HG03139 (cell line): Measurements from ENCODE around the gene TRMT2A.

Experiments used
- ATAC-seq: cut with Tn5 transposase; IDR thresholded peaks from one replicate; pipeline ENCODE4 v1.9.1; 2021; ENCODE audit not compliant: unreplicated experiment

The TRMT2A gene

GRCh38 chr22:20123366-20124082 lies 6.5 kb upstream of the TRMT2A start:
- ATAC-seq = no peak

DNA sequence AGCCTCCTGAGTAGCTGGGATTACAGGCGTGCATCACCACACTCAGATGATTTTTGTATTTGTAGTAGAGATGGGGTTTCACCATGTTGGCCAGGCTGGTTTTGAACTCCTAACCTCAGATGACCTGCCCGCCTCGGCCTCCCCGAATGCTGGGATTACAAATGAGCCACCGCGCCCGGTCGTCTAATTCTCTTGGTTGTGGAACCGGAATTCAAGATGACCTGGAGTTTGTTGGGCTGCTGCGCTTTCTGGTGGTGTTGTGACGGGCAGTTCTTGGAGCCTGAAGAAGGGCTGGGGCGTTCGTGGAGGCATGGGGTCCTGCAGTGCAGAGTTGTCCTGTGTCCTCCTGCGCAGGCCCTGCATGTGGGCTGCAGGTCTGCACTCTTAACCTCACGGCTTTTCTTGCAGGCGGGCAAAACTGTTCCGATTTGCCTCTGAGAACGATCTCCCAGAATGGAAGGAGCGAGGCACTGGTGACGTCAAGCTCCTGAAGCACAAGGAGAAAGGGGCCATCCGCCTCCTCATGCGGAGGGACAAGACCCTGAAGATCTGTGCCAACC lies 4.9 kb upstream of the TRMT2A start:
- no peak for ATAC-seq

DNA sequence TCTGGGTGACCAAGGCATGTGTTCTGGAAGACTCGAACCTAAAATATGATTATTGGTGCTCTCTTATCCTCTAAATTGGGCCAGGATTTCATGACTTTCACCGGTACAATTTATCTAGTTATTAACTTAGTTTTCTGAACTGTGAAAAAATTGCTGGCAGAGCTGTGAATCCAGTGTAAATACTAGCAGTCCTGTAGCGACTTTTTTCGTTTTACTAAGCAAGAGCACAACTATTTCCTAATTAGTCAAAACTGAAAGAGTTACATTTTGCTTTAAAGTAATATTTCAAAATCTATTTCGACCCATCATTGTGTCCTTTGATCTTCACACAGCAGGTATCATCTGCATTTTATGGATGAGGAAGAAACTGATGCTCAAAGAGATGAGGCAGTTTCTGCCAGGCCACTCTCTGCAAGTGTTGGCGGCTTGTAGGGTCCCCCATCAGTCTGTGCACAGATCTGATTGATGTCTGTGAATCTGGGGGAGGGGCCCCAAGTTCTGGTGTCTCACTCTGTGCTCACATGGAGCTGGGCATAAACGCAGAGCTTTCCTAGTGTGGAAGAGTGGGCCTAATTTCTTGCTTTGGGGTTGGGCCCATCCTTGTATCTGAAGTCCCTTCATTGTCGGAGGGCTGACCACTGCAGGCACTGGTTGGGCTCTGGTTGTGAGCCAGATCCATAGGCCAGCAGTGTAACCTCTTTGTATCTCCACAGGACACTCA lies 1.4 kb upstream of the TRMT2A start:
- ATAC-seq = no peak

DNA sequence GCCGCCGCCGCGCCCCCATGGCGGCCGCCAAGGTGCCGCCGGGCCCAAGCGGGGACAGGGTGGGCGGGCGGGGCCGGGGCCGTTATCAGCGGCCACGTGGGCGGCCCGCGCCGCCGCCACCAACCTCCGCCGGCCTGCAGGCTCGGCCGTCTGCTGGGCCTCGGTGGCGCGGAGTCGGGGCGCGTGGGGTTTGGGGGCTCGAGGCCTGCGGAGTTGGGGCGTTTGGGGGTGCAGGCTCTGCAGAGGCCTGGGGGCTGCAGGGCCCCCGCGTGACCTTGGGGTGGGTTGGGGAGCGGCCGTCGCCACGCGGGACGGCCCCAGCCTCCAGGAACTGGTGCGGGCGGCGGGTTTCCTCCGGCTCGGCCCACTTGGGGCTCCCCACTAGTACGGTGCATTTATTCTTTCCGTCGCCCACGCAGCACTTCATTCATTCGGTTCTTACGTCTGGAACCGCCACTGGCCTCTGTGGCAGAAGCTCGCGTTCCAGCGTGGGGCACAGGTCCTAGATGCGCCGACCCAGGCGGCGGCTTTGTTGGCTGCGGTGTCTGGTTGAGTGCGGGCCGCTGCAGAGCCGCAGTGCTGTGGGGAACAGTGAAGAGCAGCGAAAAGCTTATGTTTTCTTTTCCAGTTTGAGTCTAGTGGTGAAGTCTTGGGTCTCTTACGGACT lies 740 bp upstream of the TRMT2A start:
- peak; percentile 23 for ATAC-seq

DNA sequence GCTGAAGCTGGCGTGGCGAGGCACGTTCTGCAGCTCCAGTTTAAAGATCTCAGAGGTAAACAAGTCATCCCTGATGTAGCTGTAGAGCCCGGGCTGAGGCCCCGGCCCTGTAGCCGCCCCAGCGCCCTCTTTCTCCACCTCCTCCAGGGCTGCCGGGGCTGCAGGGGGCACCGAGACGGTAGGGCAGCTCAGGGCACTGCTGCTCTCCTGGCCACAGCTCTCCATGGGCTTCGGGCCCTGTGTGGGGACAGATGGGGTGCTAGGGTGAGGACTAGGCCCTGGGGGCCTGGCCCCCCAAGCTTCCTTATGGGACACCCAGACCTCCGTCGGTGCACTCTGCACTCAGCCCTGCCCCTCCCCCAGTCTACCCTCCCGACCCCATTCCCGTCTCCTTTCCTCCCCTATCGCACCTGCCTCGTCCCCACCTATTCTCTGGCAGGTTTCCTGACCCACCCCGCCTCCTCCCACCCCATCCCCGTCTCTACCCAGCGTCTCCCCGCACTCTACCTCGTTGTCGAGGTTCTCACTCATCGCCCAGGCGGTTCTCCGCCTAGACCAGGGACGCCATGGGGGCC lies 563 bp downstream of the TRMT2A start:
- ATAC-seq = no peak

DNA sequence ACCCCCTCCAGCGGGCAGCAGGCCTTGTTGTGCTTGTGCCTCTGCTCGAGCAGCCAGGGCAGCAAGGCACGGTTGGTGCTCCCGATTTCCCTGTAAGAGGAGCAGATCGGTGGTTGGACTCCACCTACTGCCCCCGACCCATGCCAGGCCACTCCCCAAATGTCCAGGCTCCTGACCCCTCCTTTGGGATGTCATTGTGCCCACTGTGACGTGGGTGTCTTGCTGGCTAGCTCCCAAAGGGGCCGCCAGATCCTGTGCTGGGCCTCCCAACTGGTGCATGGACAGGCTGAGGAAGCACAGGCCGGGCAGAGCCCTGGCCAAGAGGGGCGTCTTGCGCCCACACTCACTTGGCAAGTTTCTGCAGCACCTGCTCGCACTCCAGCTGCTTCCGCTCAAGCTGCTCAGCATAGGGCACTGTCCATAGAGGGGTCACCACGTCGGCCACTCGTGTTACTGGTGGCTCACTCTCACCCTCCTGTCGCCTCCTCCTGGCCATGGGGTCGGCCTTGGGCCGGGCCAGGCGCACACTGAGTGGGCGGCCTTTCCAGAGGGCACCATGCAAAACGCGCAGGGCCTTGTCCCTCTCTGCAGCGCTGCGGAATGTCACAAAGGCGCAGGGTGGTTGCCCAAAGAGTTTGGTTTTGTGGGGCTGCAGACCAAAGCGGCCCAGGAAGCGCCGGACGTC lies 1.2 kb downstream of the TRMT2A start, which contains the start of gene RANBP1:
Gene RANBP1 (plus strand): TSS at position 414 of the 685 bp plus-strand sequence. CDS start 81 bp downstream, at position 495.
- no peak for ATAC-seq

DNA sequence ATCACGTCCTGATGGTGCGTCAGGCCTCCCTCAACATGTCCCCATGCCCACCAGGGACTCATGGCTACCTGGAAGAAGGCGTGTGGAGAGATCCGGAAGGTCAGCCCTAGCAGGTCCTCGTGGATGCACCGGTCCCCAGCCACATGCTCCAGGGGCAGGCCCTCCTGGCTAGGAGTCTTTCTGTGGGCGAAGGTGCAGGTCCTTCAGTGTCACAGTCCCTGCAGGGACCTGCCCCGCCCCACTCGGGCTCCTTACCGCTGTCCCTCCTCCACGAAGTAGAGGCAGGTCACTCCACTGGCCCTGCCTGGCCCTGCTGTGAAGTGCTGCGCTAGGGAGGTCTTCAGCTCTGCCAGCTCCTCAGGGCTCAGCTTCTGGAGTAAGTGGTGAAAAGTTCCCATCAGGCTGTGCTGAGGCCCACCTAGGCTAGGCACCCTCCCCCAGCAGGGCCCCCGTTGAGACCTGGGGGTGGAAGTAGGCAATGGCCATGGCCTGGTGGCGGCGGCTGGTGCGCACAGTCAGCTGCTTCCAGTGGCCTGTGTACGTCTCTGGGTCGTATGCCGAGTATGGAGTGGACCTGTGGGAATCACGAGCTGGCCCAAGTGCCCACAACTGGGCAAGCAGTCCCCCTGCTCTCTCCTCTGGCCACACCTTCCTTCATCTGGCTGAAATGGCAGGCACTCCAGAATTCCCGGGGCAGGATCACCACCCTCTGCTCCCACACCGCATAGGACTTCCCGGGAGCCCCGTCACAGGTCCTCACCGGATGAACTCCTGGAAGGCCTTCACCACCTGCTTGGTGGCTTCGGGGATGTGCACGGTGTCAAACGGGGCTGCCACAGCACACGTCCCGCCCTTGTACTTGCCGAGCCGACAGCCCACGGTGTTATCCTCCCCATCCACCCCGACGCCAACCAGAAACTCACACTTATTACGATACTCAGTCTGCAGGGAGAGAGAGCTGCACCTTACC lies 2.2 kb downstream of the TRMT2A start:
- ATAC-seq = no peak

GRCh38 chr22:20113551-20114310 lies 3.3 kb downstream of the TRMT2A start:
- no peak for ATAC-seq

GRCh38 chr22:20112623-20113511 lies 4.2 kb downstream of the TRMT2A start:
- ATAC-seq = no peak

DNA sequence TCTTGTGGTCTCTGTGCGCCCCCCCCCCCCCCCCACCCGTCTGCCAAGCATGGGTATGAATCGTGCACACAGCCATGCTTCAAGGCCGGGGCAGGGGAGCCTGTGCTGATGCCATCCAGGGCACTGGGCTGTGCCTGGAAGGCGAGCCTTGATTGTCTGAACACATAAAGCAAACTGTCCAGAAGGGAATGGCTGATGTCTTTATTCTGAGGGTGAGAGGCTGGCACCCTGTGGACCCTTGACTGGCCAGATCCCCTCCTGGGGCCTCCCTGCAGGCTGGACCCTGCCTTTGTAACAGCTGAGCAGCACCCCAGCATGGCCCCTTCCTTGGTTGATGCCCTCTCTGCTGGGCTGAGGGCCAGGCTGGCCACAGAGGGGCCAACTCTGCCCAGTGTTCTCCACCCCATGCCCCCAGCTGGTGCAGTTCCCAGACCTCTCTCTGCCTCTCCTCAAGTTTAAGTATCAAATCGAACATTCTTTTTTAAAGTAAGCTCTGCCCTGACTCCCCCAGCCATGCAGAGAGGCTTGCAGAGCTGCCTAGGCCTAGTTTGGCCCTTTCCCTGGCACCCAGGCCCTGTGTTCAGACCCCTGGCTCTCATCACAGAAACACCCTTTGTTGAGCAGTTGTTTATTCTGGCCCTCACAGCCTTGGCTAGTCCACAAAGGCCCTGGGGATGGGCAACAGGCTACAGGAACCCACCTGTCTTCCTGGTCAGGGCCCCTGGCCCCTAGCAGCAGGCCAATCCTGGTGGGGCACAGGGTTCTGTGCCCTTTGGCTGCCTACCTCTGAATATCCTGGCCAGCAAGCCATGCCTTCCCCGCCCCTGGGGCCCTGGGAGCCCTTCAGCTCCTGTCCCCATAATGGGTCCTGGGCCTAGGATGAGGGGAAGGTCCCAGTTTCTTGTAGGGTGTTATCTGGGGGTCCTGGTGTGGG lies 5.1 kb downstream of the TRMT2A start:
- ATAC-seq = no peak

DNA sequence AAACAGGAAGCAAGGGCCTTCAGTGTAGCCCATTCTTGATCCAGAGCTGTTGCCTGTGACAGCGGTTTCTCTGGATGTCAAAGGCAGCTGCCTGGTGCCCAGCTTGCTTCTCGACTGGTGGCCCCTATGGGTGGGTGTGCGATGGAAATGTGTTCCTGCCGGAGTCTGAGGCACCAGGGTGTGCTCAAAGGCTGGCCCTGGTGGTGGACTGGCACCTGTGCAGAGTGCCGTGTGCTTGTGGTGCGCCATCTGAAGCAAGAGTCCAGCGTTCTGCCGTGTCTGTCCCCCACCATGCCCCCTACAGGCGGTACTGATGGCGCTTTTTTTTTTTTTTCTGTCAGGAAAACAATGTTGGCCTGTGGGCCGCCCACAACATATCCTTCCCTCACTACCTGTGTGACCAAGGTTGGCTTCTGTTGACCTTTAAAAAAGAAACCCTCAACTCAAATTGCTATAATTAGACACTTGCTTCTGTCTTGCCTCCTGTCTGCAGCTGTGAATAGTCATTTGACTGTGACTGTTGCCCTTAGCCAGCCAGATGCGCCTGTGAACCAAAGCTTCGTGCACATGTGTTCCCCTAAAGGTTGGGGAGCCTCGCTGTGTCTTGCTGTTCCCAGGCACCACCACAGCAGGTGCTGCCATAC lies 5.9 kb downstream of the TRMT2A start:
- ATAC-seq = no peak

- no peak for ATAC-seq
Measured at GRCh38 chr22:20110359-20110985, 6.6 kb downstream of the TRMT2A start.

DNA sequence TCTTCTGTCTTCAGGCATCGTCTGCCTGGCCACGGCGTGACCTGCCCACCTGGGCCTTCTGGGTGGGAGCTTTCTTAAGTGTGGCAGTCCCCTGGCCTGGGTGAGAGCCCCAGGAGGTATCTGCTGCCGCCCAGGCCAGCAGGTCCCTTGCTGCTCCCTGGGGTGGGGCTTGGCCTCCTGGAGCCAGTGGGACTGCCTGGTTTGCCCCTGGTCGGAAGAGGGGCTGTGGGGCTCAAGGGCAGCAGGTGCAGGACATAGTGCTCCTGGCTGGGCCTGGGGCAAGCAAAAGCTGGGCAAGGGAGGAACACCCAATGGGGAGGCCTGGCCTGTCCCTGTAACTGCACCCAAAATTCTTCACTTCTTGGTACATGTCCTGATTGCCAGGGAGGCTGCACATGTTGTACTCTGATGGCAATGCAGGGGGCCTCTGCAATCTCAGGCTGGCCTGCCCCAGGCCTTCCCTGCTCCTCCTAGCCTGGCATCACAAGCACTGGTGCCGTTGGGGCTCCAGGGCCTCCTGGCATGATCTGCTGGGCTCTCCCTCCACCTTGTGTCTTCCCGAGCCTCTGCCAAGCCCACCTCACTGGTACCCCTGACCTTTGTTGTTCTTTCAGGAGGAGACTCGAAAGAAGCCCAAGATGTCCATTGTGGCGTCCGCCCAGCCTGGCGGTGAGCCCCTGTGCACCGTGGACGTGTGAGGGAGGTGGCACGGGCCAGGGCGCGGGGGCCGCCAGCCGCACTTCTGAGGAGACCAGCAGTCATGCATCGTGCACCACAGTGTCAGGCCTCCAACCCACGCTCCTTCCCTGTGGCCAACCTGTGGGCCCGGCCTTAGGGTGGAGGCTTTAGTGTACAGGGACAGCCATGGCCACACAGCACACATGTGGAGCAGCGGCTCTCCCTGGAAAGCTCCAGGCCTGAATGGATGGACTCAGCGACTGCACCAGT lies 7.3 kb downstream of the TRMT2A start:
- no peak for ATAC-seq

DNA sequence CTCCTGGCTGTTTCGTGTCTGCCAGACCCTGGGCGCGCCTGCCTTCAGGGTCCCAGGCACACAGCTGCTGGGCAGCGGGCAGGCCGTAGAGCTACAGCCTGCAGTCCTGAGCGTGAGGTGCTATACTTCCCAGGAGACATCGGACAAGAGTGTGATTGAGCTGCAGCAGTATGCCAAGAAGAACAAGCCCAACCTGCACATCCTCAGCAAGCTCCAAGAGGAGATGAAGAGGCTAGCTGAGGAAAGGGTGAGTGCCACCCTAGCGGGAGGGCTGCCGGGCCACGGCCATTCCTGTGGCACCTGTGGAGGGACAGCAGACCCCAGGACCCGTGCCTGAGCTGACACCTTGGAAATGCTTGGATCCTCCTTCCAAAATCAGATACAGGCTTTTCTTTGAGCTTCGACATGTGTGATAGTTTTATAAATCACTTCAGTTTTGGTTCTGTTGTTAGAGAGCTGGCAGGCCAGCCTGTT lies 8.2 kb downstream of the TRMT2A start:
- ATAC-seq = no peak
